NOMO-1 treated with dmso at 0.1 percent for 144 hours (cell line): ENCODE data around the gene JPT1.
"Not testable (repeated sequence)": the region's sequence is repeated elsewhere in the genome, so short reads cannot be mapped to it uniquely, and the experiment has no call there.

Experiments
- DNase-seq: peaks from one replicate; lab custom pipeline; 2025; ENCODE audit not compliant: unreplicated experiment; lab: John Stamatoyannopoulos, UW

JPT1 gene

GRCh38 chr17:75130632-75131277 lies 23.6 kb downstream of the JPT1 start:
- DNase-seq = peak; percentile 36

GRCh38 chr17:75130059-75130631 lies 24.2 kb downstream of the JPT1 start:
- DNase-seq = no peak

- no peak for DNase-seq
These were observed 24.7 kb downstream of the JPT1 start for GRCh38 chr17:75129576-75129975.

- no peak for DNase-seq
These were observed 25.4 kb downstream of the JPT1 start for GRCh38 chr17:75128694-75129505.

- DNase-seq = not testable (repeated sequence)
These were observed 26.4 kb downstream of the JPT1 start for GRCh38 chr17:75127936-75128335.

GRCh38 chr17:75126954-75127353 lies 27.4 kb downstream of the JPT1 start:
- DNase-seq = no peak

GRCh38 chr17:75125984-75126383 lies 28.3 kb downstream of the JPT1 start:
- no peak for DNase-seq

- DNase-seq = no peak
These were observed 29.5 kb downstream of the JPT1 start for GRCh38 chr17:75124819-75125162.

- no peak for DNase-seq
These were observed 30.1 kb downstream of the JPT1 start for GRCh38 chr17:75124041-75124818.

GRCh38 chr17:75118307-75118706 lies 36.0 kb downstream of the JPT1 start:
- no peak for DNase-seq

GRCh38 chr17:75116737-75117136 lies 37.6 kb downstream of the JPT1 start:
- no peak for DNase-seq

- no peak for DNase-seq
These were observed 38.8 kb downstream of the JPT1 start for GRCh38 chr17:75115555-75115954.

- DNase-seq = no peak
These were observed 39.6 kb downstream of the JPT1 start for GRCh38 chr17:75114552-75115314.

- DNase-seq = peak; percentile 76
These were observed 40.3 kb downstream of the JPT1 start for GRCh38 chr17:75113798-75114551.

- DNase-seq = no peak
These were observed 42.5 kb downstream of the JPT1 start for GRCh38 chr17:75111777-75112335.

GRCh38 chr17:75110234-75110937 lies 43.9 kb downstream of the JPT1 start:
- DNase-seq = no peak

GRCh38 chr17:75109407-75110233 lies 44.7 kb downstream of the JPT1 start, which contains the start of gene ARMC7:
TSS of gene ARMC7 (plus strand) at chr17:75109969. CDS start at chr17:75110289, 320 bp downstream.
- DNase-seq = peak; percentile 87

GRCh38 chr17:75109046-75109406 lies 45.3 kb downstream of the JPT1 start:
- DNase-seq = no peak
